ENCODE results near the gene SPATA9.

SPATA9 gene

GRCh38 chr5:95697781-95698681, 15.2 kb upstream of the SPATA9 start:
- Histone ChIP-seq H3K9me3 (ENCODE audit: insufficient read depth, low read depth, low read length) (no peaks in the 10 kb centered on the region), H3K4me1 (ENCODE audit: insufficient read depth, low read length) (no peaks in the 10 kb centered on the region), H3K9ac (ENCODE audit: low read depth, low read length) (no peak overlapping the region), H3K27ac (ENCODE audit: low read length) (no peak overlapping the region), H3K27me3 (ENCODE audit: insufficient read depth, low read length) (no peaks in the 10 kb centered on the region), H3K36me3 (ENCODE audit: insufficient read depth, low read depth, low read length) (no peaks in the 10 kb centered on the region), H3K4me3 (ENCODE audit: low read length) (no peak overlapping the region)

DNA sequence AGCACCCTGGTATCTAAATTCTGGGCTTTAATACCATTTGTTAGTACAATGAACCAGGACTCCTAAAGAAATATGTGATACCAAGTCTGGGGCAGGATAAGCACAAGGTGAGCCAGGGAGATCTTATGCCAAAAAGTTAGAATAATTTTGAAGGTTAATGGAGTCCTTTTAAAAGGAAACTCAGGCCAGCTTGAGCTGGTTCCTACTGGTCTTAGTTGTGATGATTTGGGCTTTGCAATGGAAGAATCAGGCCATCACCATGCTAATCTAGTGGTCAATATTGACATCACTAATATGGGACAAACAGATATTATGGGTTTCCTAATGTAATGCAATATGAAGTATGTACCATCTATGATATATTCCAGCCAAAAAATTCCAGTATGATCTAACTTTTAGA, 7.5 kb upstream of the SPATA9 start:
- Histone ChIP-seq H3K27me3 (ENCODE audit: insufficient read depth, low read length) (no peaks in the 10 kb centered on the region), H3K9me3 (ENCODE audit: insufficient read depth, low read depth, low read length) (no peaks in the 10 kb centered on the region), H3K27ac (ENCODE audit: low read length) (no peak overlapping the region), H3K4me3 (ENCODE audit: low read length) (no peak overlapping the region), H3K36me3 (ENCODE audit: insufficient read depth, low read depth, low read length) (no peaks in the 10 kb centered on the region), H3K4me1 (ENCODE audit: insufficient read depth, low read length) (no peaks in the 10 kb centered on the region), H3K9ac (ENCODE audit: low read depth, low read length) (no peak overlapping the region)

DNA sequence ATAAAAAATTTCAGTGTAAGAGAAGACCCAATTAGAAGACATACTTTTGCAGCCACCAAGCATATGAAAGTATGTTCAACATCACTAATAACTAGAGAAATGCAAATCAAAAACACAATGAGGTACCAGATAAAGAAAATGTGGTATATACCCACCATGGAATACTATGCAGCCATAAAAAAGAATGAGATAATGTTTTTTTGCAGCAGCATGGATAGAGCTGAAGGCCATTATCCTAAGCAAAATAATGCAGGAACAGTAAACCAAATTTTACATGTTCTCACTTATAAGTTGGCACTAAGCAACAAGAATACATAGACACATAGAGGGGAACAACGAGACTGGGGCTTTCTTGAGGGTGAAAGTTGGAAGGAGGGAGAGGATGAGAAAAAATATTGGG, 6.9 kb upstream of the SPATA9 start:
- Histone ChIP-seq H3K4me3 (ENCODE audit: low read length) (no peak overlapping the region), H3K36me3 (ENCODE audit: insufficient read depth, low read depth, low read length) (no peaks in the 10 kb centered on the region), H3K9ac (ENCODE audit: low read depth, low read length) (no peak overlapping the region), H3K27ac (ENCODE audit: low read length) (no peak overlapping the region), H3K4me1 (ENCODE audit: insufficient read depth, low read length) (no peaks in the 10 kb centered on the region), H3K9me3 (ENCODE audit: insufficient read depth, low read depth, low read length) (no peaks in the 10 kb centered on the region), H3K27me3 (ENCODE audit: insufficient read depth, low read length) (no peaks in the 10 kb centered on the region)

GRCh38 chr5:95686651-95687050, 3.9 kb upstream of the SPATA9 start:
- Histone ChIP-seq H3K9me3 (ENCODE audit: insufficient read depth, low read depth, low read length) (no peaks in the 10 kb centered on the region), H3K27me3 (ENCODE audit: insufficient read depth, low read length) (no peaks in the 10 kb centered on the region), H3K9ac (ENCODE audit: low read depth, low read length) (no peak overlapping the region), H3K4me3 (ENCODE audit: low read length) (no peak overlapping the region), H3K36me3 (ENCODE audit: insufficient read depth, low read depth, low read length) (no peaks in the 10 kb centered on the region), H3K27ac (ENCODE audit: low read length) (no peak overlapping the region), H3K4me1 (ENCODE audit: insufficient read depth, low read length) (no peaks in the 10 kb centered on the region)

- Histone ChIP-seq H3K4me1 (ENCODE audit: insufficient read depth, low read length) (peaks cover 5% of the 10 kb centered on the region; the same call in 1 of the 2 replicates), H3K9ac (ENCODE audit: low read depth, low read length) (no peak overlapping the region), H3K9me3 (ENCODE audit: insufficient read depth, low read depth, low read length) (no peaks in the 10 kb centered on the region), H3K36me3 (ENCODE audit: insufficient read depth, low read depth, low read length) (no peaks in the 10 kb centered on the region), H3K27ac (ENCODE audit: low read length) (no peak overlapping the region), H3K4me3 (ENCODE audit: low read length) (no peak overlapping the region), H3K27me3 (ENCODE audit: insufficient read depth, low read length) (no peaks in the 10 kb centered on the region)
Observed at GRCh38 chr5:95684361-95684760, 1.6 kb upstream of the SPATA9 start.

- Histone ChIP-seq H3K4me1 (ENCODE audit: insufficient read depth, low read length) (no peaks in the 10 kb centered on the region), H3K9ac (ENCODE audit: low read depth, low read length) (no peak overlapping the region), H3K27me3 (ENCODE audit: insufficient read depth, low read length) (no peaks in the 10 kb centered on the region), H3K9me3 (ENCODE audit: insufficient read depth, low read depth, low read length) (no peaks in the 10 kb centered on the region), H3K27ac (ENCODE audit: low read length) (no peak overlapping the region), H3K4me3 (ENCODE audit: low read length) (no peak overlapping the region), H3K36me3 (ENCODE audit: insufficient read depth, low read depth, low read length) (no peaks in the 10 kb centered on the region)
Observed at GRCh38 chr5:95673081-95673480, 9.7 kb downstream of the SPATA9 start.

DNA sequence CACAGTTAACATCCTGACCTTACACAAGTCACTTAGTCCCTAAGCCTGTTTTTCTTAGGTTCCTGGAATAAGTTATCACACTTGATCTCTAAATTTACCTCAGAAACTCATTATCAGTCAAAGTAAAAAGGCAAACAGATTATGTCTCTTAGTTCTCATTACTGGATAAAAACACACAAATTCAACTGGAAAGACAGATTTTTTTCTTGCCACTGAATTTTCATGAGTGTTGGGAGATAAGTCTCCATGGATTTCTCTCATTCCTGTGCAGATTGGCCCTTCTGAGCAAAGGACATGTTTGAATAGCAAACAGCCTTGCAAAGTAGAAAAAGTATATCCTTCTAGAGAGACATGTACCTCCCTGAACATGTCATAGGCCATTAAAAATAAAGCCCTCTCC, 10.2 kb downstream of the SPATA9 start:
- H3K36me3 ChIP-seq (ENCODE audit: insufficient read depth, low read depth, low read length) = no peaks in the 10 kb centered on the region
- no peak overlapping the region for H3K9ac ChIP-seq (ENCODE audit: low read depth, low read length)

GRCh38 chr5:95671826-95672225, 11.0 kb downstream of the SPATA9 start:
- Histone ChIP-seq H3K27me3 (ENCODE audit: insufficient read depth, low read length) (no peaks in the 10 kb centered on the region), H3K27ac (ENCODE audit: low read length) (no peak overlapping the region), H3K9me3 (ENCODE audit: insufficient read depth, low read depth, low read length) (no peaks in the 10 kb centered on the region), H3K9ac (ENCODE audit: low read depth, low read length) (no peak overlapping the region), H3K4me3 (ENCODE audit: low read length) (no peak overlapping the region), H3K4me1 (ENCODE audit: insufficient read depth, low read length) (no peaks in the 10 kb centered on the region), H3K36me3 (ENCODE audit: insufficient read depth, low read depth, low read length) (no peaks in the 10 kb centered on the region)

More for the DNA sequence above, 10.2 kb downstream of the SPATA9 start:
- H3K4me3 ChIP-seq (ENCODE audit: low read length) = no peak overlapping the region
- no peaks in the 10 kb centered on the region for H3K9me3 ChIP-seq (ENCODE audit: insufficient read depth, low read depth, low read length)
- no peak overlapping the region for H3K27ac ChIP-seq (ENCODE audit: low read length)
- no peaks in the 10 kb centered on the region for H3K4me1 ChIP-seq (ENCODE audit: insufficient read depth, low read length)
- H3K27me3 ChIP-seq (ENCODE audit: insufficient read depth, low read length) = no peaks in the 10 kb centered on the region

DNA sequence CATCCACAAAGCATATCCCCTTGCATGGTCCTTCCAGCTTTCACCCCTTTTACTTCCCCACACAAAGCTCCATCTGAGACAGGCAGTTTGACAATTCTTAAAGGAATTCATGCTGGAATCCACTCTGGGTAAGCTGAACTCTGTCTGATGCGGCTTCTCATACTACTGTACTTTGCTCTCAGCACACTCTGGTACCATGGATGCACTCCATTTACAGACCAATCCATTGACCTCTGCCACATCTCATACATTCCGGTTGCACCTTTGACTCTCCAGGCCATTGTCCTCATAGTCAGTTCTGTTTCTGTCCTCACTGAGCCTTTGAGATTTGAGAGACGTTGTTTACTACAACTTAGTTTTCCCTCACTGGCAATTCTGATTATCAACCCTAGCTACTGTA, 12.2 kb downstream of the SPATA9 start:
- Histone ChIP-seq H3K9me3 (ENCODE audit: insufficient read depth, low read depth, low read length) (no peaks in the 10 kb centered on the region), H3K9ac (ENCODE audit: low read depth, low read length) (no peak overlapping the region), H3K36me3 (ENCODE audit: insufficient read depth, low read depth, low read length) (no peaks in the 10 kb centered on the region), H3K4me1 (ENCODE audit: insufficient read depth, low read length) (no peaks in the 10 kb centered on the region), H3K4me3 (ENCODE audit: low read length) (no peak overlapping the region), H3K27ac (ENCODE audit: low read length) (no peak overlapping the region), H3K27me3 (ENCODE audit: insufficient read depth, low read length) (no peaks in the 10 kb centered on the region)

- H3K36me3 ChIP-seq (ENCODE audit: insufficient read depth, low read depth, low read length) = no peaks in the 10 kb centered on the region
- no peak overlapping the region for H3K27ac ChIP-seq (ENCODE audit: low read length)
- no peaks in the 10 kb centered on the region for H3K9me3 ChIP-seq (ENCODE audit: insufficient read depth, low read depth, low read length)
- no peak overlapping the region for H3K9ac ChIP-seq (ENCODE audit: low read depth, low read length)
- H3K4me3 ChIP-seq (ENCODE audit: low read length) = no peak overlapping the region
- H3K27me3 ChIP-seq (ENCODE audit: insufficient read depth, low read length) = no peaks in the 10 kb centered on the region
- H3K4me1 ChIP-seq (ENCODE audit: insufficient read depth, low read length) = no peaks in the 10 kb centered on the region
Observed at GRCh38 chr5:95669985-95670384, 12.8 kb downstream of the SPATA9 start.

DNA sequence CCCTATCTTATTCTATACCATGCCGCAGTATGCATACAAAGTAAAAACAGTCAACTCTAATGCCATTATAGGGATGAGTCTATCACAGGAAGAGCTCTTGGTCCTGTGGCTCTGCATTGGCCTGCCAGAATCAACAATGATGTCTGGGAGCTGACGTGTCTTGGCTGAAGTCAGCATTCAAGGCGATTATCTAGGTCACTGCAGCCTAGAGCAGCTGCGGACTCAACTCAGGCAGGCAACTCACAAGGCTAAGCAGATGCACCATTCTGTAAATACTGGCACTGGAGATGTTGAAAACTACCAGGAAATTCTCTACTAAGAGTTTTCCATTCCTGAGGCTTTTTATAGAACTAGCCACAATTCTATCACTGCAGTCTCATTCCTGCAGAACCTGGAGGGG, 13.3 kb downstream of the SPATA9 start:
- Histone ChIP-seq H3K9ac (ENCODE audit: low read depth, low read length) (no peak overlapping the region), H3K27me3 (ENCODE audit: insufficient read depth, low read length) (no peaks in the 10 kb centered on the region), H3K27ac (ENCODE audit: low read length) (no peak overlapping the region), H3K4me3 (ENCODE audit: low read length) (no peak overlapping the region), H3K9me3 (ENCODE audit: insufficient read depth, low read depth, low read length) (no peaks in the 10 kb centered on the region), H3K4me1 (ENCODE audit: insufficient read depth, low read length) (no peaks in the 10 kb centered on the region), H3K36me3 (ENCODE audit: insufficient read depth, low read depth, low read length) (no peaks in the 10 kb centered on the region)

DNA sequence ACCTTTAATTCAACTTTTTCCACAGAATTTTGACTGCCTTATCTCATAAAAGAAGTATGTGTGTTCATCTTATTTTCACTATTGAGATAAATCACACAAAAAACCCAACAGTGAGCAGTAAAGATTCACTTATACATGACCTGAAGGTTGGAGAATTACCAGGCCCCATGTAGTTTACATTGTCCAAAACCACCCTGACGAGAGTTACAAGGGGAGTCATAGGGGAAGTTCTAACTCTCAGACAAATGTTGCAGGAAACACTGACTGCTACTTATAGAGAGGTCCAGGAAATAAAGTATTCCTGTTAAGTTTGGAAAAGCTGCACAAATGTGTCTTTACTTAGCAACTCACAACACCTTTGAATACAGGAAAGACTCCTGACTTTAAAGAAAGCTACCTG, 14.1 kb downstream of the SPATA9 start:
- no peaks in the 10 kb centered on the region for H3K9me3 ChIP-seq (ENCODE audit: insufficient read depth, low read depth, low read length)
- H3K27me3 ChIP-seq (ENCODE audit: insufficient read depth, low read length) = no peaks in the 10 kb centered on the region
- no peak overlapping the region for H3K4me3 ChIP-seq (ENCODE audit: low read length)
- H3K27ac ChIP-seq (ENCODE audit: low read length) = no peak overlapping the region
- no peaks in the 10 kb centered on the region for H3K4me1 ChIP-seq (ENCODE audit: insufficient read depth, low read length)
- H3K36me3 ChIP-seq (ENCODE audit: insufficient read depth, low read depth, low read length) = no peaks in the 10 kb centered on the region
- no peak overlapping the region for H3K9ac ChIP-seq (ENCODE audit: low read depth, low read length)

Measured in iPS-20b (cell line).